NCI-H1092 treated with DMSO at 0.1 percent for 48 hours (cell line): ENCODE data around the gene GATC.
A peak's percentile ranks its signal among the peaks of the same experiment; 100 is the strongest.

Experiments used
- DNase-seq: peaks from one replicate; lab custom pipeline; 2025; lab: John Stamatoyannopoulos, UW

GATC gene

GRCh38 chr12:120445911-120446843 lies at the start of gene GATC, which contains the start of gene TRIAP1:
Gene GATC (plus strand): TSS chr12:120446444. CDS start chr12:120446481, 37 bp downstream.
Gene TRIAP1 (minus strand): TSS chr12:120446384. CDS start chr12:120446372, 12 bp downstream.
- DNase-seq = peak; percentile 66

DNA sequence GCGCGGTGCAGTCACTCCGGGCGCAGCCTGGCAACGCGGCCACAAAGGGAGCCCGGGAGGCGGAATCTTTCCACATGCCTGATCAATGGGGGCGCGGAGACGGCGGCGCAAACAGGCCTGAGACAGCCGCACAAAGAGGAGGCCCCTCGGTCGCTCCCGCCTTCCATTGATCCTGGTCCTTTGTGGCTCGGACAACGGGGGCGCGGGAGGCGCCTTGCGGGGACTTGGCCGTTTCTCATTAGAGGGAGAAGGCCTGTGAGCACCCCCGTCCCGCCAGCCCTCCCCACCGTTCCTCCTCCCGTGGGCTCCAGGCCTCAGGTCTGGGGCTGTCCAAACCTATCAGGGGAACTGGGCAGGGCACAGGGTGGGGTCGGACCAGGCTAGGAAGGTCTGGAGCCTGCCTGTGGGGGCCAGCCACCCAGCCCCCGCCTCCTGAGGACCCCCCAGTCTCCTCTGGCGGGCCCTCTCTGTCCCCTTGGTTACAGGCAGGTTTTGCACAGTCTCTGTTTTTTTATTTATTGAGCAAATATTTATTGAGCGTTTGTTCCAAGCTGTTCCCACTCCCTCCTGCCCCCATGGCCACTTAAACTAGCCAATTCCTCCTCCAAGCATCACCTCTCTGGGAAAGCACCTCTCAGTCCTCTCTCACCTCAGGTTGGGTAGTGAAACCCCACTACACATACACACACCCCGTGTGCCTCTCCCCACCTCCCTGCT lies 48.3 kb upstream of the GATC start:
- DNase-seq = peak; percentile 7

DNA sequence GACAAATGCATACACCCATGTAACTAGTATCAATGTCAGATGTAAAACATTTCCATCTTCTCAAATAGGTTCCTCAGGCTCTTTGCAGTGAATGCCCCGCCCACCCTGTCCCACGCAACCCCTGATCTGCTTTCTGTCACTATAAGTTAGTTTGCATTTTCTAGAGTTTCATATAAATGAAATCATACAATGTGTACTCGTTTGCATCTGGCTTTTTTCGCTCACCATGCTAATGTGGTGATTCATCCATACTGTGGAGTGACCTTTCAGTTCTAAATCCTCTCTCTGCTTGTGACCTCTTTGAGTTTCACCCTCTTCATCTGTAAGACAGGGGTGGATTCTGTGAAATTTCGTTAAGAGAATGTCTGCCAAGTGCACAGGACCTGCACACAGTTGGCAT lies 46.7 kb upstream of the GATC start:
- no peak for DNase-seq

- no peak for DNase-seq
Observed at GRCh38 chr12:120402217-120402616, 44.0 kb upstream of the GATC start.

DNA sequence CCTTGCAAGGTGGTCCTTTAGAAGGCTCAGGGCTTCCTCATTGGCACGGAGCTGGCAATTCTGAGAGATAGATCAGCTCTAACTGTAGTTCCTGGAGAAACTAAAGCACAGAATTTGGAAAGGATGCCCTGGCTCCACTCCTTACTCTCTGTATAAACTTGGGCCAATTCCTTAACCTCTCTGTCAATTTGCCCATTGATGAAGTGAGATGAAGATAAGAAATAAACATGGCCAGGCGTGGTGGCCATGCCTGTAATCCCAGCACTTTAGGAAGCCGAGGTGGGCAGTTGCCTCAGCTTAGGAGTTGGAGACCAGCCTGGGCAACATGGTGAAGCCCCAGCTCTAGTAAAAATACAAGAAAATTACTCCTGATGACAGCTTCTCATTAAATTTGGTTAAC lies 42.4 kb upstream of the GATC start:
- no peak for DNase-seq

- no peak for DNase-seq
Observed at GRCh38 chr12:120404271-120404670, 42.0 kb upstream of the GATC start.

- DNase-seq = no peak
Observed at GRCh38 chr12:120406069-120406468, 40.2 kb upstream of the GATC start.

DNA sequence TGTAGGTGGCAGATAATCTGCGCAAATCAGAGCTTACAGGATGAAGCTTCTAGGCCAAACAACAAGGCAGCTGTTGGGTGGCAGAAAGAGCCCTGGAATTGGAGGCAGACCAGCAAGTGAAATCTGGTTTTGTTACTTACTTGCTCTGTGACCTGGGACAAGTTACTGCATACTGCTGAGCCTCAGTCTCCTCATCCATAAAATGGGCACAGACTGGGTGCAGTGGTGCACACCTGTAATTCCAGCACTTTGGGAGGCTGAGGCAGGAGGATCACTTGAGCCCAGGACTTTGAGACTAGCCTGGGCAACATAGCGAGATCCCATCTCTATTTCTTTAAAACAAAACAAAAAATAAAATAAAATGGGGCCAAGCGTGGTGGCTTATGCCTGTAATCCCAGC lies 39.7 kb upstream of the GATC start:
- no peak for DNase-seq

GRCh38 chr12:120408771-120409170 lies 37.5 kb upstream of the GATC start:
- DNase-seq = no peak

DNA sequence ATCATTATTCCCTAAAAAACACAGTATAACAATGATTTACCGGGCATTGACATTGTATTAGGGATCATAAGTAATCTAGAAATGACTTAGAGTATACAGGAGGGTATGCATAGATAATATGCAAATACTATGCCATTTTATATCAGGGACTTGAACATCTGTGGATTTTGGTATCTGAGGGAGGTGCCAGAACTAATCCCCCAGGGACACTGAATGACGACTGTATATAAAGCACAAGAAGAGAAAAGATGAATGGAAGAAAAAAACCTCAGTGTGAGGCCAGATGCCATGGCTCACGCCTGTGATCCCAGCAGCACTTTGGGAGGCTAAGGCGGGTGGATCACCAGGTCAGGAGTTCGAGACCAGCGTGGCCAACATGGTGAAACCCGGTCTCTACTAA lies 33.8 kb upstream of the GATC start:
- DNase-seq = no peak

DNA sequence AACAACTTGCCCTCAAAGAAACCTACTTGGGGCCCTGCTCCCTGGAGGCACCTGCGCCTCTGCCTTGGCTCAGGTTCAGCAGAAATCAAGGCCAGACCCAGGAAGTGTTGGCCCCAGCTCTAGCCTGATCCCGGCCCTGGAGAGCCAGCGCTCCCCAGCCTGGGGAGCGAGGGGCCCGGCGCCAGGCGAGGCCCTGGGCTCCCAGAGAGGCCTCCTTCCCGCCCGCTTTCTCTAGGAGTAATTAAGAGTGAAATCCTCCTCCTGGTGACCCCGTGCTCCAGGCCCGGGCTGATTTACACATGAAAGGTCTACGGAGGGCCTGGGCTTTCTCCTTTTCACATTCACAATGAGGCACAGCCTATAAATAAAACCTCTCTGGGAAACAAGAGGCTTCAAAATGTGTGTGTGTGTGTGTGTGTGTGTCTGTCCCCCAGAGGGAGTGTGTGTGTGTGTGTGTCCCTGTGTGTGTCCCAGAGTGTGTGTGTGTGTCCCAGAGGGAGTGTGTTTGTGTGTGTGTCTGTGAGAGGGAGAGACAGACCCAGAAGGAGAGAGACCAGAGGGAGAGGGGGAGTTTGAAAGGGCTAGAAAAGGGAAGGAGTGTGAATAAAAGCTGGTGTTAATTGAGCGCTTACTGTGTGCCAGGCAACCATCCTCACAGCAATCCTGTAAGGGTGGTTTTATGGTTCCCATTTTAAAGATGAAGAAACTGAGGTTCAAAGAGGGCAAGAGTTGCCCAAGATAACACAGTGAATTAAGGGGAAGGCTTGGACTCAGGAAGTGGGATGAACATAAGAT lies 32.1 kb upstream of the GATC start:
- DNase-seq = peak; percentile 54

DNA sequence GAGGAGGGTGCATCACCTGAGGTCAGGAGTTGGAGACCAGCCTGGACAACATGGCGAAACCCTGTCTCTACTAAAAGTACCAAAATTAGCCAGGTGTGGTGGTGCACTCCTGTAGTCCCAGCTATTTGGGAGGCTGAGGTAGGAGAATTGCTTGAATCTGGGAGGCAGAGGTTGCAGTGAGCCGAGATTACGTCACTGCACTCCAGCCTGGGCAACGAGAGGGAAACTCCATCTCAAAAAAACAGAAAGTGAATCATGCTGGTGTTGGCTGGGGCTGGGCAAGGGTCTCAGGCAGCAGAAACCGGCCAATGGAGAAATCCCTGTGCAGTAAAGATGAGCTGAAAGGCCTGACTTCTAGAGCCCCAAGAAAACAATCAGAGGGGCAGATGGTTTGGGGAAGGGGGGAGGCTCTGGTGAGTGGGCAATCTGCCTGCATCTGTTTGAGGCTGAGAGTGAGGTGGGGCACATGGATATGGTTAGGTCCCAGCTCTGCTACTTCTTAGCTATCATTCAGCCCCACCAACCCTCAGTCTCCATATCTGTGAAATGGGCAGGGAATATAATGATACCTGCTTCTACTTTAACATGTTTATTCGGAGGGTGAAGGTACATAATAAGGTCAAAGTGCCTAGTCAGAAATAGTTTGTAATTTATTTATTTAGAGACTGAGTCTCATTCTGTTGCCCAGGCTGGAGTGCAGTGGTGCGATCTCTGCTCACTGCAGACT lies 29.6 kb upstream of the GATC start:
- DNase-seq = no peak

DNA sequence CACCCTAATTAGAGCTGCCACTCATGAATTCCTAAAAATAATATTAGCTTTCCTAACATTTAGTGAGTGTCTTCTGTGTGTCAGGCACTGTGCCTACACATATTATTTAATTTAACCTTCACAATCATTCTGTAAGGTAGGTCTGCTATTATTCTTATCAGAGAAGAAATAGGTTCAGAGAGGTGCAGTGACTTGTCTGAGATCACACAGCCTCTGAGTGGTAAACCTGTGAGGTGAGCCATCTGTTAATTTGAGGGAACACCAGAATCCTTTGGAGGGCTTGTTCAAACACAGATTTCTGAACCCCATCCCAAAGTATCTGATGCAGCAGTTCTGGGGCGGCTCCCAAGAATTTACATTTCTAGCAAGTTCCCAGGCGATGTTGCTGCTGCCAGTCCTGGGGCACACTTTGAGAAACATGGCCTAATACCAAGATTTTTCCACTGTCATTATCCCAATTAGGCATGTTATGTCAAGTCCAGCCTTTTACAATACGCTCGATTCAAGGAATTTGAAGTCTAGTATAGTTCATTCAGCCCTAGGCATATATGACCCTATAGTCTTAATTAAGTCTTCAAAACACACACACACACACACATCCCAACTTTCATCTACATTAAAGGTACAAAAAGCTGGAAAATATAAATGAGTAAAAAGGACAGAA lies 28.2 kb upstream of the GATC start:
- no peak for DNase-seq

GRCh38 chr12:120421701-120422100 lies 24.5 kb upstream of the GATC start:
- no peak for DNase-seq

GRCh38 chr12:120422892-120423456 lies 23.3 kb upstream of the GATC start:
- no peak for DNase-seq

DNA sequence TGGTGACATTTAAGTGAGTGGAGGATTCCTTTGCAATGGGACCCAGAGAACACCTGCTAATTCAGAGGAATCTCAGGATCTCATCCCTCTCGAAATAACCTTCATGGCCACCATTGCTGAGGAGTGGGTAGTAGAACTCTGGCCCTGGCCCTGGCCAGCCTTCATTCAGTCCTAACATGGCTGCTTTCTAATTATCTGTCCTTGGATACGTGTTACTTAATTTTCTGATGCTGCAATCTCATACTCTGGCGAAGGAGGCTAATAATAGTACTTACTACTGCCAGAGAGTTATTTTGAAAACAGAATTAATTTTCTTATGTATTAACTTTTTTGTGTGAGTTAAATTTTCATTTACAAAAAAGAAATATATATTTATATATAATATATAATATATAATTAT lies 20.4 kb upstream of the GATC start:
- no peak for DNase-seq

DNA sequence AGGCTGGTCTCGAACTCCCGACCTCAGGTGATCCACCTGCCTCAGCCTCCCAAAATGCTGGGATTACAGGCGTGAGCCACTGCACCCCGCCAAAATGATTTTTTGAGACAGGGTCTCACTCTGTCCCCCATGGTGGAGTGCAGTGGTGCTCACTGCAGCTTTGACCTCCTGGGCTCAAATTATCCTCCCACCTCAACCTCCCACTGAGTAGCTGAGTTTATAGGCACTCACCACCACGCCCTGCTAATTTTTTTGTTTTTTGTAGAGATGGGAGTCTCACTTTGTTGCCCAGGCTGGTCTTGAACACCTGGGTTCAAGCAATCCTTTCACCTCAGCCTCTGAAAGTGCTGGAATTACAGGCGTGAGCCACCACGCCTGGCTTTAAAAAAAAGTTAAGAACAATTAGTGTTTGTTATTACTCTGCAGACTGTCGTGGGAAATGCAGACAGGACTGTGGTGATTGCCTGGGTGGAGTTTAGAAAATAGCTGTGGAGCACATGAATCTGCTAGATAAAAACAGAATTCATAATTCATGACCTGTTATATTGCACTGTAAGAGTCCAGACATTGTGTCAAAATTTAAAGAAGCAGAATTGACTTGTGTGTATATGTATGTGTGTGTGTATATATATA lies 17.5 kb upstream of the GATC start:
- no peak for DNase-seq

GRCh38 chr12:120429368-120429767 lies 16.9 kb upstream of the GATC start:
- no peak for DNase-seq

GRCh38 chr12:120432772-120433525 lies 13.3 kb upstream of the GATC start:
- no peak for DNase-seq
